ENCODE data around the gene NCL. TPM values are rescaled to one million over a fixed set of nuclear protein-coding genes. Genes with fewer than 3 reads are reported as not detected.

The NCL gene
- total and polyA plus RNA-seq, 2 of the 4 experiments (the other 2 are of a cell fraction): 267 to 289 TPM

DNA sequence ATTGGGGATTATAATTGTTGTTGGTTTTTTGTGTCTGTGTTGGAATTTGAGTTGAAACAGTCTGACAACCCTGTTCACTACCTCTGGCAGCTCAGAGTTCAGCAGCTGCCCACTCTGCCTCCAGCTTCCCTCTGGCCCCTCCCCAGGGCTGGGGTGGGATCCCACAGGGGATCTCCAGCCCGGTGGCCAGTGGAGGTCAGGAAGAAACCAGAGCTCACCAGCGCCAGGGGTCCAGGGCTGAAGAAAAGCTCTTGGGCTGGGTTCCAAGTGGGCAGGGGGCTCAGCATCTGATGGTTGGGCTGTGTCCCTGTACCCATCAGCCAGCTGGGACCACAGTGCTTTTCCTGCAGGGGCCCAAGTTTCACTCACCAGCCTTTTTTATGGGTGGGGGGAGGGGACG lies 16.5 kb upstream of the NCL start:
- no peak overlapping the region for H3K14ac ChIP-seq (replicated peaks; ENCODE audit: low read depth, low read length)
- ChIA-PET POLR2A (ENCODE audit: unreplicated experiment) (no interaction called here), CTCF (no interaction called here)
- no peak overlapping the region for H3K23ac ChIP-seq (ENCODE audit: low read depth, low read length)
- no peaks in the 10 kb centered on the region for H3K36me3 ChIP-seq (ENCODE audit: control insufficient read depth, insufficient read depth, low read length)
- in situ Hi-C loops (cut with MboI; ENCODE audit: low sequenced_read_pairs): no loop called here
- H3K4me1 ChIP-seq (ENCODE audit: control insufficient read depth, insufficient read depth, low read length): no peaks in the 10 kb centered on the region
- no peak overlapping the region for H3K56ac ChIP-seq (ENCODE audit: extremely low read depth, insufficient read depth, low read length)
- no peaks in the 10 kb centered on the region for H4K20me1 ChIP-seq (ENCODE audit: insufficient read depth, low read length)
- dilution Hi-C loops (cut with HindIII; ENCODE audit: low sequenced_read_pairs, unreplicated experiment): no loop called here
- H3K9me3 ChIP-seq (ENCODE audit: control insufficient read depth, insufficient read depth, low read length): no peaks in the 10 kb centered on the region
- H4K91ac ChIP-seq (ENCODE audit: insufficient read depth, low read depth, low read length): no peak overlapping the region
- H4K8ac ChIP-seq (ENCODE audit: low read depth in 2 of 2, low read length in 2 of 2): no peak overlapping the region
- no peak overlapping the region for H2BK20ac ChIP-seq (ENCODE audit: low read depth, low read length)
- H3K27ac ChIP-seq (ENCODE audit: insufficient read depth, low read length): no peak overlapping the region
- H2BK120ac ChIP-seq (ENCODE audit: low read depth, low read length): no peak overlapping the region
- H2BK5ac ChIP-seq (ENCODE audit: low read depth, low read length, poor library complexity, severe bottlenecking): no peak overlapping the region
- WGBS, 2 experiments (ENCODE audit: extremely low coverage in 2 of 2, insufficient read length in 1 of 2): no CpG with 5 or more reads among the region's 3 CpGs
- H3K27me3 ChIP-seq (ENCODE audit: control insufficient read depth, insufficient read depth, low read length): peaks cover 8% of the 10 kb centered on the region
- no peak overlapping the region for H3K4me2 ChIP-seq (ENCODE audit: low read depth, low read length)
- intact Hi-C loops (cut with micrococcal nuclease): loop anchor here (10.0 kb wide), 1 partner anchor 816 kb away; no protein-coding TSS in a partner anchor
- no peak overlapping the region for H3K18ac ChIP-seq (ENCODE audit: low read depth, low read length)
- H3K79me1 ChIP-seq (ENCODE audit: low read depth in 1 of 2, low read length in 2 of 2): no peaks in the 10 kb centered on the region
- ATAC-seq (ENCODE audit: low read depth) (no peak), DNase-seq (no peak)
- H2AK9ac ChIP-seq (replicated peaks; ENCODE audit: low read depth, low read length, poor library complexity): no peak overlapping the region
- no peak overlapping the region for H2AK5ac ChIP-seq (ENCODE audit: low read depth, low read length)
- no peak overlapping the region for H4K5ac ChIP-seq (ENCODE audit: low read depth, low read length)
- no peaks in the 10 kb centered on the region for H3K9me1 ChIP-seq (ENCODE audit: insufficient read depth, low read length)
- no peak overlapping the region for H3K4ac ChIP-seq (ENCODE audit: low read depth, low read length)
- no peak overlapping the region for H3K4me3 ChIP-seq (ENCODE audit: insufficient read depth, low read depth, low read length)
- H3K9ac ChIP-seq (ENCODE audit: low read depth, low read length): no peak overlapping the region
- no TSS peak for BruUV-seq (replicated peaks)
- H2BK15ac ChIP-seq (ENCODE audit: low read depth, low read length): no peak overlapping the region
- no peak overlapping the region for H2AFZ ChIP-seq (replicated peaks; ENCODE audit: low read length, poor library complexity)
- TF ChIP-seq SMC3 (IDR thresholded peaks at IDR 0.05; ENCODE audit: low read depth, low read length) (no peak), MAFK (IDR thresholded peaks at IDR 0.05; ENCODE audit: low read depth, low read length) (no peak), RCOR1 (IDR thresholded peaks at IDR 0.05; ENCODE audit: insufficient replicate concordance, low read length) (no peak), CHD1 (IDR thresholded peaks at IDR 0.05; ENCODE audit: low read depth, low read length) (no peak)
